Measurements from ENCODE around the gene MYO5B. TPM values are rescaled to one million over a fixed set of nuclear protein-coding genes. Genes with fewer than 3 reads are reported as not detected.
A peak's percentile ranks its signal among the peaks of the same experiment; 100 is the strongest.

The MYO5B gene
- total RNA-seq, 5 donors from 2014 or later (not counting 1 experiment from before 2014, with no cell fraction given): 0.09 to 0.72 (median 0.50) TPM; not detected in 2

DNA sequence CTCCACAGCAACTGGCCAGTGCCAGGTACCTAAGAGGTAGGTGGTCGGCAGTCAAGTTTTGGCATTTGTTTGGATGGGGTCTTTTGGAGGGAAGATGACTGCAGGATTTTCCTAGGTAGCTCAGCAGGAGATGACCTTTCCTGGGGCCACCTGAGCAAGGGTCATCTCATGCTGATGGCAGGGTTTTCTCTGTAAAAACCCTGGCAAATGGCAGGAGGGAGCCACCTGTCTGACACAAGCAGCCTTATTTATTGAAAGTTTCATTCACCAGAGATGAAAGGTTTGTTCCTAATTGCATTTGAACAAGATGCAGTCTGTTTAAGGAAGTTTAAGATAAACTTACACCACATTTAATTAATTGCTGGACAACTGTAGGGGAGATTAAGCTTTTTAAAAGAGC lies 350.0 kb downstream of the MYO5B start:
- CTCF ChIA-PET: no interaction called here
- Histone ChIP-seq H3K27ac (ENCODE audit: low read length) (no peak overlapping the region), H3K4me1 (ENCODE audit: control insufficient read depth in 1 of 2, extremely low read depth in 1 of 2, insufficient read depth in 2 of 2, low read length in 2 of 2) (peaks cover 0 to 4% of the 10 kb centered on the region in 2 experiments), H3K4me3 (ENCODE audit: control insufficient read depth in 1 of 2, extremely low read depth in 1 of 2, low read length in 1 of 2) (no peak overlapping the region), H3K36me3 (ENCODE audit: control insufficient read depth in 2 of 2, extremely low read depth in 1 of 2, insufficient read depth in 1 of 2, low read length in 1 of 2) (no peaks in the 10 kb centered on the region), H3K9me3 (no peaks in the 10 kb centered on the region), H3K27me3 (replicated peaks in 1 of 2; ENCODE audit: control insufficient read depth in 2 of 2, extremely low read depth in 1 of 2, insufficient read depth in 2 of 2, low read length in 1 of 2) (peaks cover 0 to 41% of the 10 kb centered on the region in 2 experiments)
- no peak for DNase-seq
- no peaks in the 10 kb centered on the region for H3K36me3 Mint-ChIP-seq
- ATAC-seq (replicated peaks in 1 of 4): no peak
- peaks cover 16 to 19% of the 10 kb centered on the region in 2 donors for H3K27me3 Mint-ChIP-seq
- H3K4me3 Mint-ChIP-seq: no peak overlapping the region
- H3K9me3 Mint-ChIP-seq: no peaks in the 10 kb centered on the region
- POLR2A ChIA-PET: no interaction called here
- no peaks in the 10 kb centered on the region for H3K4me1 Mint-ChIP-seq
- 100% methylated on average over 1 of the region's 1 CpG for WGBS (ENCODE audit: insufficient coverage)
- no peak overlapping the region for H3K27ac Mint-ChIP-seq

- POLR2A ChIA-PET: no interaction called here
- no peaks in the 10 kb centered on the region for H3K36me3 ChIP-seq (ENCODE audit: control insufficient read depth in 2 of 2, extremely low read depth in 1 of 2, insufficient read depth in 1 of 2, low read length in 1 of 2)
- no peak for ATAC-seq (replicated peaks in 1 of 4)
- Mint-ChIP-seq H3K4me1 (no peaks in the 10 kb centered on the region), H3K9me3 (no peaks in the 10 kb centered on the region), H3K36me3 (no peaks in the 10 kb centered on the region), H3K4me3 (no peak overlapping the region), H3K27ac (no peak overlapping the region), H3K27me3 (peaks cover 16 to 19% of the 10 kb centered on the region in 2 donors)
- H3K27me3 ChIP-seq (replicated peaks in 1 of 2; ENCODE audit: control insufficient read depth in 2 of 2, extremely low read depth in 1 of 2, insufficient read depth in 2 of 2, low read length in 1 of 2): peaks cover 0 to 32% of the 10 kb centered on the region in 2 experiments
- H3K4me1 ChIP-seq (ENCODE audit: control insufficient read depth in 1 of 2, extremely low read depth in 1 of 2, insufficient read depth in 2 of 2, low read length in 2 of 2): peaks cover 0 to 4% of the 10 kb centered on the region in 2 experiments
- CTCF ChIA-PET: interaction anchor here in 1 of 2 donors (0.8 kb wide), 1 partner anchor 915 kb away, joined by 3 read pairs; no protein-coding TSS in a partner anchor
- no peak for DNase-seq
- 78% methylated on average over 5 of the region's 6 CpGs for WGBS (ENCODE audit: insufficient coverage)
- H3K9me3 ChIP-seq: no peaks in the 10 kb centered on the region
- no peak overlapping the region for H3K4me3 ChIP-seq (ENCODE audit: control insufficient read depth in 1 of 2, extremely low read depth in 1 of 2, low read length in 1 of 2)
- H3K27ac ChIP-seq (ENCODE audit: low read length): no peak overlapping the region
Observed at GRCh38 chr18:49843778-49844625, 350.9 kb downstream of the MYO5B start.

GRCh38 chr18:49843131-49843530 lies 351.8 kb downstream of the MYO5B start:
- Mint-ChIP-seq H3K27me3 (peaks cover 9 to 11% of the 10 kb centered on the region in 2 donors), H3K27ac (no peak overlapping the region), H3K4me1 (no peaks in the 10 kb centered on the region), H3K36me3 (no peaks in the 10 kb centered on the region), H3K9me3 (no peaks in the 10 kb centered on the region), H3K4me3 (no peak overlapping the region)
- ChIA-PET POLR2A (no interaction called here), CTCF (interaction anchor here in 1 of 2 donors (0.8 kb wide), 1 partner anchor 914 kb away, joined by 3 read pairs; no protein-coding TSS in a partner anchor)
- WGBS (ENCODE audit: insufficient coverage): 100% methylated on average over 6 of the region's 10 CpGs
- ATAC-seq (replicated peaks in 1 of 4): no peak
- H3K4me3 ChIP-seq (ENCODE audit: control insufficient read depth in 1 of 2, extremely low read depth in 1 of 2, low read length in 1 of 2): no peak overlapping the region
- H3K27ac ChIP-seq (ENCODE audit: low read length): no peak overlapping the region
- DNase-seq: no peak
- peaks cover 0 to 30% of the 10 kb centered on the region in 2 experiments for H3K27me3 ChIP-seq (replicated peaks in 1 of 2; ENCODE audit: control insufficient read depth in 2 of 2, extremely low read depth in 1 of 2, insufficient read depth in 2 of 2, low read length in 1 of 2)
- H3K9me3 ChIP-seq: no peaks in the 10 kb centered on the region
- H3K4me1 ChIP-seq (ENCODE audit: control insufficient read depth in 1 of 2, extremely low read depth in 1 of 2, insufficient read depth in 2 of 2, low read length in 2 of 2): peaks cover 0 to 4% of the 10 kb centered on the region in 2 experiments
- H3K36me3 ChIP-seq (ENCODE audit: control insufficient read depth in 2 of 2, extremely low read depth in 1 of 2, insufficient read depth in 1 of 2, low read length in 1 of 2): no peaks in the 10 kb centered on the region

- Mint-ChIP-seq H3K36me3 (no peaks in the 10 kb centered on the region), H3K4me1 (no peaks in the 10 kb centered on the region), H3K9me3 (no peaks in the 10 kb centered on the region), H3K27me3 (peaks cover 5 to 6% of the 10 kb centered on the region in 2 donors), H3K27ac (no peak overlapping the region), H3K4me3 (no peak overlapping the region)
- DNase-seq (no peak), ATAC-seq (replicated peaks in 1 of 4) (peak in 1 of 4 experiments; percentile 13)
- ChIA-PET POLR2A (no interaction called here), CTCF (no interaction called here)
- Histone ChIP-seq H3K36me3 (ENCODE audit: control insufficient read depth in 2 of 2, extremely low read depth in 1 of 2, insufficient read depth in 1 of 2, low read length in 1 of 2) (no peaks in the 10 kb centered on the region), H3K4me3 (ENCODE audit: control insufficient read depth in 1 of 2, extremely low read depth in 1 of 2, low read length in 1 of 2) (no peak overlapping the region), H3K27me3 (replicated peaks in 1 of 2; ENCODE audit: control insufficient read depth in 2 of 2, extremely low read depth in 1 of 2, insufficient read depth in 2 of 2, low read length in 1 of 2) (peaks cover 0 to 25% of the 10 kb centered on the region in 2 experiments), H3K27ac (ENCODE audit: low read length) (no peak overlapping the region), H3K9me3 (no peaks in the 10 kb centered on the region), H3K4me1 (ENCODE audit: control insufficient read depth in 1 of 2, extremely low read depth in 1 of 2, insufficient read depth in 2 of 2, low read length in 2 of 2) (peaks cover 0 to 4% of the 10 kb centered on the region in 2 experiments)
- WGBS (ENCODE audit: insufficient coverage): 72% methylated on average over 3 of the region's 4 CpGs
Observed at GRCh38 chr18:49842656-49843055, 352.3 kb downstream of the MYO5B start.

- H3K36me3 Mint-ChIP-seq: no peaks in the 10 kb centered on the region
- Histone ChIP-seq H3K9me3 (no peaks in the 10 kb centered on the region), H3K4me1 (ENCODE audit: control insufficient read depth in 1 of 2, extremely low read depth in 1 of 2, insufficient read depth in 2 of 2, low read length in 2 of 2) (peaks cover 0 to 4% of the 10 kb centered on the region in 2 experiments), H3K27me3 (replicated peaks in 1 of 2; ENCODE audit: control insufficient read depth in 2 of 2, extremely low read depth in 1 of 2, insufficient read depth in 2 of 2, low read length in 1 of 2) (peaks cover 0 to 14% of the 10 kb centered on the region in 2 experiments), H3K4me3 (ENCODE audit: control insufficient read depth in 1 of 2, extremely low read depth in 1 of 2, low read length in 1 of 2) (no peak overlapping the region), H3K27ac (ENCODE audit: low read length) (no peak overlapping the region), H3K36me3 (ENCODE audit: control insufficient read depth in 2 of 2, extremely low read depth in 1 of 2, insufficient read depth in 1 of 2, low read length in 1 of 2) (no peaks in the 10 kb centered on the region)
- DNase-seq: no peak
- H3K27me3 Mint-ChIP-seq: peaks cover 2 to 3% of the 10 kb centered on the region in 2 donors
- no peak overlapping the region for H3K4me3 Mint-ChIP-seq
- ChIA-PET POLR2A (interaction anchor here in 1 of 2 donors (0.6 kb wide), 2 partner anchors 513 to 1067 kb away, joined by 4 to 7 read pairs; no protein-coding TSS in a partner anchor), CTCF (interaction anchor here in 1 of 2 donors (0.6 kb wide), 2 partner anchors 23 to 355 kb away, joined by 3 to 4 read pairs; no protein-coding TSS in a partner anchor)
- no peak for ATAC-seq (replicated peaks in 1 of 4)
- 87% methylated on average over 7 of the region's 12 CpGs for WGBS (ENCODE audit: insufficient coverage)
- H3K9me3 Mint-ChIP-seq: no peaks in the 10 kb centered on the region
- H3K27ac Mint-ChIP-seq: no peak overlapping the region
- no peaks in the 10 kb centered on the region for H3K4me1 Mint-ChIP-seq
Observed at GRCh38 chr18:49841236-49842217, 353.4 kb downstream of the MYO5B start.

- Mint-ChIP-seq H3K4me1 (no peaks in the 10 kb centered on the region), H3K4me3 (no peak overlapping the region), H3K27me3 (no peaks in the 10 kb centered on the region), H3K36me3 (no peaks in the 10 kb centered on the region), H3K27ac (no peak overlapping the region), H3K9me3 (no peaks in the 10 kb centered on the region)
- peaks cover 0 to under 1% of the 10 kb centered on the region in 2 experiments for H3K27me3 ChIP-seq (replicated peaks in 1 of 2; ENCODE audit: control insufficient read depth in 2 of 2, extremely low read depth in 1 of 2, insufficient read depth in 2 of 2, low read length in 1 of 2)
- no peaks in the 10 kb centered on the region for H3K36me3 ChIP-seq (ENCODE audit: control insufficient read depth in 2 of 2, extremely low read depth in 1 of 2, insufficient read depth in 1 of 2, low read length in 1 of 2)
- CTCF ChIA-PET: no interaction called here
- ATAC-seq (replicated peaks in 1 of 4) (no peak), DNase-seq (no peak)
- no peaks in the 10 kb centered on the region for H3K9me3 ChIP-seq
- over 99% methylated on average over 7 of the region's 8 CpGs for WGBS (ENCODE audit: insufficient coverage)
- peaks cover 0 to 4% of the 10 kb centered on the region in 2 experiments for H3K4me1 ChIP-seq (ENCODE audit: control insufficient read depth in 1 of 2, extremely low read depth in 1 of 2, insufficient read depth in 2 of 2, low read length in 2 of 2)
- POLR2A ChIA-PET: no interaction called here
- no peak overlapping the region for H3K27ac ChIP-seq (ENCODE audit: low read length)
- H3K4me3 ChIP-seq (ENCODE audit: control insufficient read depth in 1 of 2, extremely low read depth in 1 of 2, low read length in 1 of 2): no peak overlapping the region
Observed at GRCh38 chr18:49839012-49839411, 355.9 kb downstream of the MYO5B start.
